Liver (tissue), 9 donors: ENCODE results near the gene VIL1. TPM values are rescaled to one million over a fixed set of nuclear protein-coding genes. Genes with fewer than 3 reads are reported as not detected.

Experiments used
- DNase-seq: peaks from one replicate; pipeline ENCODE4 v3.0.0-alpha.2; 2017; ENCODE audit warnings: low spot score
- H3K27ac ChIP-seq, 2 donors: one replicate each; pipeline ENCODE4 v1.7.0; 2013; ENCODE audit warnings: inconsistent platforms in 2 of 2, low read length in 2 of 2, control low read depth in 1 of 2, low read depth in 1 of 2, mild to moderate bottlenecking in 1 of 2
- H3K27me3 ChIP-seq, 4 donors: one replicate each; pipeline versions ENCODE4 v1.6.1 to v1.7.0; 2013; ENCODE audit warnings: low read length in 3 of 4, inconsistent platforms in 1 of 4, mild to moderate bottlenecking in 1 of 4, moderate library complexity in 1 of 4; ENCODE audit not compliant: control insufficient read depth in 4 of 4, insufficient read depth in 4 of 4
- H3K36me3 ChIP-seq, 4 donors: one replicate each; pipeline versions ENCODE4 v1.6.1 to v1.7.0; 2013; ENCODE audit warnings: low read length in 3 of 4, mild to moderate bottlenecking in 3 of 4, low read depth in 1 of 4, moderate library complexity in 1 of 4; ENCODE audit not compliant: control insufficient read depth in 4 of 4, insufficient read depth in 3 of 4
- H3K4me1 ChIP-seq, 4 donors: one replicate each; pipeline versions ENCODE4 v1.6.1 to v1.7.0; 2013; ENCODE audit warnings: low read length in 3 of 4, mild to moderate bottlenecking in 3 of 4, moderate library complexity in 1 of 4; ENCODE audit not compliant: control insufficient read depth in 4 of 4, insufficient read depth in 4 of 4
- H3K4me3 ChIP-seq, 3 donors: one replicate each; pipeline versions ENCODE4 v1.6.1 to v1.7.0; 2013; ENCODE audit warnings: low read length in 3 of 3, control low read depth in 1 of 3, low read depth in 1 of 3, mild to moderate bottlenecking in 1 of 3
- H3K9ac ChIP-seq, 2 donors: one replicate each; pipeline ENCODE4 v1.7.0; 2013; ENCODE audit warnings: low read length in 2 of 2, mild to moderate bottlenecking in 2 of 2, moderate library complexity in 2 of 2, control low read depth in 1 of 2, low read depth in 1 of 2
- H3K9me3 ChIP-seq, 4 donors: one replicate each; pipeline versions ENCODE4 v1.6.1 to v1.7.0; 2013; ENCODE audit warnings: low read length in 3 of 4; ENCODE audit not compliant: control insufficient read depth in 4 of 4
- EGR1 ChIP-seq, 2 donors: IDR thresholded peaks; 2 replicates each; pipeline ENCODE4 v1.6.1; 2016 to 2018; ENCODE audit warnings: antibody characterized with exemption in 2 of 2, low read depth in 2 of 2
- FOXA1 ChIP-seq: IDR thresholded peaks from 2 replicates; pipeline ENCODE4 v1.6.1; 2016; ENCODE audit warnings: antibody characterized with exemption
- FOXA2 ChIP-seq: IDR thresholded peaks from 2 replicates; pipeline ENCODE4 v1.6.1; 2016; ENCODE audit warnings: antibody characterized with exemption
- GABPA ChIP-seq, 2 donors: IDR thresholded peaks in 1 of 2; conservative IDR thresholded peaks in 1 of 2; 2 replicates each; pipeline ENCODE4 v1.6.1; 2016; ENCODE audit warnings: antibody characterized with exemption in 2 of 2, mild to moderate bottlenecking in 1 of 2, moderate library complexity in 1 of 2
- HNF4A ChIP-seq, 2 donors: conservative IDR thresholded peaks; 2 replicates each; pipeline ENCODE4 v1.6.1; 2016; ENCODE audit warnings: antibody characterized with exemption in 2 of 2, mild to moderate bottlenecking in 2 of 2
- HNF4G ChIP-seq: IDR thresholded peaks from 2 replicates; pipeline ENCODE4 v1.6.1; 2016; ENCODE audit warnings: antibody characterized with exemption
- JUND ChIP-seq, 2 donors: IDR thresholded peaks; 2 replicates each; pipeline ENCODE4 v1.6.1; 2016; ENCODE audit warnings: antibody characterized with exemption in 2 of 2
- NR2F2 ChIP-seq: IDR thresholded peaks from 2 replicates; pipeline ENCODE4 v1.6.1; 2016; ENCODE audit warnings: antibody characterized with exemption
- RAD21 ChIP-seq, 2 donors: IDR thresholded peaks; 2 replicates each; pipeline ENCODE4 v1.6.1; 2016; ENCODE audit warnings: antibody characterized with exemption in 2 of 2, mild to moderate bottlenecking in 2 of 2
- RXRA ChIP-seq, 2 donors: IDR thresholded peaks; 2 replicates each; pipeline ENCODE4 v1.6.1; 2017 to 2018; ENCODE audit warnings: antibody characterized with exemption in 2 of 2, mild to moderate bottlenecking in 1 of 2
- SP1 ChIP-seq: IDR thresholded peaks from 2 replicates; pipeline ENCODE4 v1.6.1; 2018; ENCODE audit warnings: antibody characterized with exemption, mild to moderate bottlenecking
- TAF1 ChIP-seq: conservative IDR thresholded peaks from 2 replicates; pipeline ENCODE4 v1.6.1; 2016; ENCODE audit warnings: antibody characterized with exemption, mild to moderate bottlenecking
- YY1 ChIP-seq: IDR thresholded peaks from 2 replicates; pipeline ENCODE4 v1.6.1; 2016; ENCODE audit warnings: antibody characterized with exemption, mild to moderate bottlenecking
- ZBTB33 ChIP-seq: IDR thresholded peaks from 2 replicates; pipeline ENCODE4 v1.6.1; 2016; ENCODE audit warnings: antibody characterized with exemption
- WGBS: extraction: QIAGEN DNeasy Blood & Tissue Kit; methylation state at CpG from one replicate; pipeline ENCODE4 v1.1.7; 2013; 5-methylcytosine and 5-hydroxymethylcytosine counted together
- polyA plus RNA-seq, 2 donors: library from polyadenylated mRNA; stranded (reverse) in 1 of 2; unstranded in 1 of 2; fragments of 200-250 nt in 1 of 2; fragments of >200 nt in 1 of 2; fragmentation: Nextera tagmentation in 1 of 2; extraction: Ambion mirVana in 1 of 2; gene quantifications; one replicate each; pipeline versions ENCODE4 v1.2.1 to v1.2.3, GENCODE V29; 2013 to 2015
- total RNA-seq, 2 donors: library from RNA; depleted of rRNA; stranded (reverse); fragments of >200 nt; gene quantifications; one replicate each; pipeline ENCODE4 v1.2.3, GENCODE V29; 2014
- TF ChIP-seq, protein P1 (sequence below): IDR thresholded peaks from 2 replicates; pipeline ENCODE4 v1.6.1; 2016; ENCODE audit warnings: antibody characterized with exemption
- TF ChIP-seq, protein P2 (sequence below): fragments of 150-350 bp; IDR thresholded peaks from 2 replicates; pipeline ENCODE4 v1.5.1; 2017; ENCODE audit warnings: improper control_type of control experiment, low read depth, low read length; ENCODE audit not compliant: missing input control
- TF ChIP-seq, protein P3 (sequence below): IDR thresholded peaks from 2 replicates; pipeline ENCODE4 v1.6.1; 2016; ENCODE audit warnings: antibody characterized with exemption
- TF ChIP-seq, protein P4 (sequence below): IDR thresholded peaks from 2 replicates; pipeline ENCODE4 v1.6.1; 2016; ENCODE audit warnings: antibody characterized with exemption, mild to moderate bottlenecking
- donor health status: healthy.
- donor health status: healthy.
- donor health status: healthy.
- donor health status: healthy.
- donor health status: healthy.

Gene VIL1
- total and polyA plus RNA-seq, 4 donors, result 16.4 to 72.0 (median 31.6) TPM

- TF ChIP-seq ZBTB33, result no peak
Measured at GRCh38 chr2:218395090-218395444, 23.9 kb upstream of the VIL1 start (continued).

DNA sequence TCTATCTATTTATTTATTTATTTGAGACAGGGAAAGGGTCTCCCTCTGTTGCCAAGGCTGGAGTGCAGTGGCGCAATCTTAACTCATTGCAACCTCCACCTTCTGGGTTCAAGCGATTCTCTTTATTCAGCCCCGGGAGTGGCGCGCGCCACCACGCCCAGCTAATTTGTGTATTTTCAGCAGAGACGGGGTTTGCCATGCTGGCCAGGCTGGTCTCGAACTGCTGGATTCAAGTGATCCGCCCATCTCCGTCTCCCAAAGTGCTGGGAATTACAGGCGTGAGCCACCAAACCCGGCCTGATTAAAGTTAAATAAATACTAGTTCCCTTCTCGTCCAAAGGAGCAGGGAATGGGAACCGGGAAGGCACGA is 23.5 kb upstream of the VIL1 start:
- Histone ChIP-seq H3K9ac (peak overlapping the region; percentile 58 to 60), H3K36me3 (no peaks in the 10 kb centered on the region), H3K4me3 (peak overlapping the region; percentile 53 to 91 (median 63)), H3K27ac (peak overlapping the region; percentile 99), H3K4me1 (peaks cover 6 to 25% (median 22%) of the 10 kb centered on the region in 4 donors), H3K9me3 (no peaks in the 10 kb centered on the region), H3K27me3 (no peaks in the 10 kb centered on the region)
- no peak for DNase-seq
- WGBS, result 40% methylated on average over 16 of the region's 16 CpGs
- TF ChIP-seq YY1 (no peak), FOXA2 (no peak), NR2F2 (no peak)
- TF ChIP-seq, protein P1, sequence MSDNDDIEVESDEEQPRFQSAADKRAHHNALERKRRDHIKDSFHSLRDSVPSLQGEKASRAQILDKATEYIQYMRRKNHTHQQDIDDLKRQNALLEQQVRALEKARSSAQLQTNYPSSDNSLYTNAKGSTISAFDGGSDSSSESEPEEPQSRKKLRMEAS, result no peak

DNA sequence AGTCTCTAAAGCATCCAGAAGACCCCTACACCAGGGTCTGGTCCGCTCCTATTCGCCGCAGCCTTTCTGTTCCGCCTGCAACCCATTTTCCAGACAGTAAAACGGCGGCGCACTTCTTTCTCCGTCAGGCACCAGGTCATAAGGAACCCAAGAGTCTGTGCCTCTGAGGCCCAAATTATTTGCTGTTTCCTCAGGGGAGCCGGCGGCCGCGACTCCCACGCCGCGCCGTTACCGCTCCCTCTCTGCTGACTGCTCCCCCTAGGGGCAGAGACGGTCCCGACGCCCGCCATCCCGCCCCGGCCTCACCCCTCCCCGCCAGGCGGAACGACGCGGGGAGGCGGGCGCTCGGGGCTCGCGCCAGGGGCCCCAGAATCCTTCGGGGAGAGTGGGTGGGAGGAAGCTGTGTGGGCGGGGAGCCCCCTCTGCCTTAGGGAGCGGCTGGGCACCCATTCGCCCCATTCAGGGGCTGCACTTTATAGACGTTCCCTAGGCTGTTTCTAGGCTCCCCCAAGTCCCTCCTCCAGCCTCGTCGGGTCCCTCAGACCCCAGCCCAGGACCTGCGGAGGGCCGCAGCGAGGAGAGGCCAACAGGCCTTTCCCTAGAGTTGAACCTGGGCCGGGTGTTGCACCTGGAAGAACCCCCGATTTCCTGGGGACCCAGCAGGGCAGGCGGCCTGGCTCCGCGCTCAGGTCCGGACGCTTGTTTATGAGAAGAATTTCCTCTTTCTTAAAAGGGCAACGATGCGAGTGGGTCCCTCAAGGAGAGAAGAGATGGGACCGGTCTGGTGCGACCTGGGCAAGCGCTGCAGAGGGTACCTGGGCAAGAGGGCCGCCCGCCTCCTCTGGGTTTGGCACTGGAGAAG is 22.9 kb upstream of the VIL1 start:
- H3K4me1 ChIP-seq, result peaks cover 6 to 27% (median 23%) of the 10 kb centered on the region in 4 donors
- H3K4me3 ChIP-seq, result peak overlapping the region; percentile 73 to 91 (median 75)
- H3K27ac ChIP-seq, result peak overlapping the region; percentile 99
- DNase-seq, result peak; percentile 92
- WGBS, result under 1% methylated on average over 57 of the region's 57 CpGs
- TF ChIP-seq, protein P2, sequence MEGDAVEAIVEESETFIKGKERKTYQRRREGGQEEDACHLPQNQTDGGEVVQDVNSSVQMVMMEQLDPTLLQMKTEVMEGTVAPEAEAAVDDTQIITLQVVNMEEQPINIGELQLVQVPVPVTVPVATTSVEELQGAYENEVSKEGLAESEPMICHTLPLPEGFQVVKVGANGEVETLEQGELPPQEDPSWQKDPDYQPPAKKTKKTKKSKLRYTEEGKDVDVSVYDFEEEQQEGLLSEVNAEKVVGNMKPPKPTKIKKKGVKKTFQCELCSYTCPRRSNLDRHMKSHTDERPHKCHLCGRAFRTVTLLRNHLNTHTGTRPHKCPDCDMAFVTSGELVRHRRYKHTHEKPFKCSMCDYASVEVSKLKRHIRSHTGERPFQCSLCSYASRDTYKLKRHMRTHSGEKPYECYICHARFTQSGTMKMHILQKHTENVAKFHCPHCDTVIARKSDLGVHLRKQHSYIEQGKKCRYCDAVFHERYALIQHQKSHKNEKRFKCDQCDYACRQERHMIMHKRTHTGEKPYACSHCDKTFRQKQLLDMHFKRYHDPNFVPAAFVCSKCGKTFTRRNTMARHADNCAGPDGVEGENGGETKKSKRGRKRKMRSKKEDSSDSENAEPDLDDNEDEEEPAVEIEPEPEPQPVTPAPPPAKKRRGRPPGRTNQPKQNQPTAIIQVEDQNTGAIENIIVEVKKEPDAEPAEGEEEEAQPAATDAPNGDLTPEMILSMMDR, result peak; percentile 73
- TF ChIP-seq RAD21 (IDR thresholded peaks at IDR 0.05) (peak; percentile 84 to 88), SP1 (peak; percentile 84), GABPA (IDR thresholded peaks at IDR 0.05 in 1 of 2, conservative IDR thresholded peaks at IDR 0.05 in 1 of 2) (peak in 1 of 2 donors; percentile 77), FOXA1 (peak; percentile 43), EGR1 (IDR thresholded peaks at IDR 0.05; ENCODE audit: low read depth in 2 of 2) (peak; percentile 96 to 98), JUND (IDR thresholded peaks at IDR 0.05) (no peak), TAF1 (no peak), HNF4A (conservative IDR thresholded peaks at IDR 0.05) (peak; percentile 55 to 63), FOXA2 (no peak), RXRA (IDR thresholded peaks at IDR 0.05) (peak; percentile 57 to 74), ZBTB33 (peak; percentile 31), HNF4G (peak; percentile 50), YY1 (peak; percentile 82), NR2F2 (peak; percentile 74)
- TF ChIP-seq, protein P1, result peak; percentile 81
- TF ChIP-seq, protein P3, sequence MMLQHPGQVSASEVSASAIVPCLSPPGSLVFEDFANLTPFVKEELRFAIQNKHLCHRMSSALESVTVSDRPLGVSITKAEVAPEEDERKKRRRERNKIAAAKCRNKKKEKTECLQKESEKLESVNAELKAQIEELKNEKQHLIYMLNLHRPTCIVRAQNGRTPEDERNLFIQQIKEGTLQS, result peak; percentile 64
- TF ChIP-seq, protein P4, sequence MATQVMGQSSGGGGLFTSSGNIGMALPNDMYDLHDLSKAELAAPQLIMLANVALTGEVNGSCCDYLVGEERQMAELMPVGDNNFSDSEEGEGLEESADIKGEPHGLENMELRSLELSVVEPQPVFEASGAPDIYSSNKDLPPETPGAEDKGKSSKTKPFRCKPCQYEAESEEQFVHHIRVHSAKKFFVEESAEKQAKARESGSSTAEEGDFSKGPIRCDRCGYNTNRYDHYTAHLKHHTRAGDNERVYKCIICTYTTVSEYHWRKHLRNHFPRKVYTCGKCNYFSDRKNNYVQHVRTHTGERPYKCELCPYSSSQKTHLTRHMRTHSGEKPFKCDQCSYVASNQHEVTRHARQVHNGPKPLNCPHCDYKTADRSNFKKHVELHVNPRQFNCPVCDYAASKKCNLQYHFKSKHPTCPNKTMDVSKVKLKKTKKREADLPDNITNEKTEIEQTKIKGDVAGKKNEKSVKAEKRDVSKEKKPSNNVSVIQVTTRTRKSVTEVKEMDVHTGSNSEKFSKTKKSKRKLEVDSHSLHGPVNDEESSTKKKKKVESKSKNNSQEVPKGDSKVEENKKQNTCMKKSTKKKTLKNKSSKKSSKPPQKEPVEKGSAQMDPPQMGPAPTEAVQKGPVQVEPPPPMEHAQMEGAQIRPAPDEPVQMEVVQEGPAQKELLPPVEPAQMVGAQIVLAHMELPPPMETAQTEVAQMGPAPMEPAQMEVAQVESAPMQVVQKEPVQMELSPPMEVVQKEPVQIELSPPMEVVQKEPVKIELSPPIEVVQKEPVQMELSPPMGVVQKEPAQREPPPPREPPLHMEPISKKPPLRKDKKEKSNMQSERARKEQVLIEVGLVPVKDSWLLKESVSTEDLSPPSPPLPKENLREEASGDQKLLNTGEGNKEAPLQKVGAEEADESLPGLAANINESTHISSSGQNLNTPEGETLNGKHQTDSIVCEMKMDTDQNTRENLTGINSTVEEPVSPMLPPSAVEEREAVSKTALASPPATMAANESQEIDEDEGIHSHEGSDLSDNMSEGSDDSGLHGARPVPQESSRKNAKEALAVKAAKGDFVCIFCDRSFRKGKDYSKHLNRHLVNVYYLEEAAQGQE, result peak; percentile 57
- H3K36me3 ChIP-seq, result no peaks in the 10 kb centered on the region
- no peaks in the 10 kb centered on the region for H3K27me3 ChIP-seq
- H3K9ac ChIP-seq, result peak overlapping the region; percentile 72 to 96
- no peaks in the 10 kb centered on the region for H3K9me3 ChIP-seq
